WI38 (cell line): ENCODE results near the gene FAM53C.

Source experiments
- H3K4me3 ChIP-seq: 2 replicates; pipeline ENCODE4 v1.5.1; 2011; ENCODE audit warnings: low read depth, mild to moderate bottlenecking, control low read depth, low read length
- CTCF ChIP-seq: IDR thresholded peaks from 2 replicates; pipeline ENCODE4 v1.5.1; 2012; ENCODE audit warnings: low read depth, mild to moderate bottlenecking, control low read depth, low read length

Gene FAM53C

GRCh38 chr5:138391859-138392386, 53.9 kb downstream of the FAM53C start:
- TF ChIP-seq CTCF = no peak
- no peak overlapping the region for H3K4me3 ChIP-seq
